K562 (cell line): ENCODE measurements around the gene MUCL3. TPM values are rescaled to one million over a fixed set of nuclear protein-coding genes. Genes with fewer than 3 reads are reported as not detected.

Experiments
- ATAC-seq: fragments of 200-7000 bp; cut with Tn5 transposase; 3 replicates; pipeline ENCODE4 v1.9.1; 2020; ENCODE audit warnings: moderate library complexity
- BruUV-seq: library from RNA; stranded (reverse); fragments of 400-500 nt; replicated peaks from 2 replicates; lab custom pipeline; 2021; lab: Mats Ljungman, UMichigan
- CTCF ChIA-PET: fragments of 300-600 bp; formaldehyde crosslinking; extraction: SDS; loops from one replicate; lab custom pipeline; 2021; ENCODE audit warnings: low intra/inter-chr PET ratio; lab: Yijun Ruan, JAX
- POLR2A ChIA-PET: fragments of 300-600, 350-650 bp; sonication (Branson Sonifier 250); formaldehyde crosslinking; extraction: SDS; loops from one replicate; lab custom pipeline; 2021; ENCODE audit warnings: antibody characterized with exemption, inconsistent platforms; lab: Yijun Ruan, JAX
- DNase-seq, 4 experiments: peaks; one replicate each; pipeline versions ENCODE4 v3.0.0 to v3.0.0-alpha.2; 2011 to 2018; ENCODE audit warnings: low spot score in 3 of 4, mixed read lengths in 3 of 4; ENCODE audit errors: extremely low read depth in 1 of 4
- FAIRE-seq: peaks from 2 replicates; lab custom pipeline; 2011; peaks lifted over from hg19 to GRCh38; lab: Jason Lieb, UNC
- H2AFZ ChIP-seq: 2 replicates; pipeline ENCODE4 v1.6.0; 2011; ENCODE audit warnings: low read depth, low read length, control low read depth, inconsistent platforms
- H3K27ac ChIP-seq: fragments of 200-600 bp; 3 replicates; pipeline ENCODE4 v1.8.0; 2011; ENCODE audit warnings: low read depth, mild to moderate bottlenecking, control low read depth, inconsistent platforms, low read length, moderate library complexity, mixed read lengths; ENCODE audit errors: extremely low read depth
- H3K27me3 ChIP-seq, 2 experiments: fragments of 300-600 bp in 1 of 2; 2 replicates in 1 of 2; 3 replicates in 1 of 2; pipeline versions ENCODE4 v1.6.0 to v1.8.0; 2011; ENCODE audit warnings: inconsistent platforms in 2 of 2, low read length in 2 of 2, mild to moderate bottlenecking in 1 of 2, mixed read lengths in 1 of 2, moderate library complexity in 1 of 2; ENCODE audit not compliant: control insufficient read depth in 2 of 2, insufficient read depth in 2 of 2
- H3K36me3 ChIP-seq: fragments of 300-600 bp; 3 replicates; pipeline ENCODE4 v1.8.0; 2011; ENCODE audit warnings: mild to moderate bottlenecking, low read length, inconsistent platforms; ENCODE audit not compliant: control insufficient read depth, insufficient read depth
- H3K4me1 ChIP-seq, 2 experiments: fragments of 200-600 bp in 1 of 2; replicated peaks in 1 of 2; 2 replicates in 1 of 2; 3 replicates in 1 of 2; pipeline versions ENCODE4 v1.5.1 to v1.8.0; 2011; ENCODE audit warnings: inconsistent platforms in 2 of 2, low read length in 2 of 2, mild to moderate bottlenecking in 1 of 2, mixed read lengths in 1 of 2, moderate library complexity in 1 of 2; ENCODE audit not compliant: control insufficient read depth in 2 of 2, insufficient read depth in 2 of 2
- H3K4me2 ChIP-seq: 2 replicates; pipeline ENCODE4 v1.6.1; 2011; ENCODE audit warnings: low read length, control low read depth, inconsistent platforms, mixed read lengths; ENCODE audit not compliant: insufficient read depth
- H3K4me3 ChIP-seq: fragments of 200-600 bp; sonication (generic), shearing (Covaris generic); 2 replicates; pipeline ENCODE4 v1.5.1; 2016; ENCODE audit warnings: control low read depth, inconsistent platforms
- H3K79me2 ChIP-seq: fragments of 200-600 bp; 3 replicates; pipeline ENCODE4 v1.8.0; 2011; ENCODE audit warnings: low read length, inconsistent platforms; ENCODE audit not compliant: control insufficient read depth, insufficient read depth
- H3K9ac ChIP-seq, 2 experiments: 2 replicates each; pipeline versions ENCODE4 v1.6.0 to v1.6.1; 2011; ENCODE audit warnings: low read depth in 2 of 2, low read length in 2 of 2, control low read depth in 1 of 2, inconsistent platforms in 1 of 2, mild to moderate bottlenecking in 1 of 2, mixed read lengths in 1 of 2; ENCODE audit not compliant: insufficient read depth in 1 of 2
- H3K9me1 ChIP-seq: one replicate; pipeline ENCODE4 v1.6.0; 2011; ENCODE audit warnings: inconsistent platforms, mild to moderate bottlenecking, low read length, moderate library complexity; ENCODE audit not compliant: control insufficient read depth, insufficient read depth
- H3K9me3 ChIP-seq: replicated peaks from 2 replicates; pipeline ENCODE4 v1.5.1; 2011; ENCODE audit warnings: low read depth, low read length, inconsistent platforms; ENCODE audit not compliant: control insufficient read depth, insufficient read depth
- H4K20me1 ChIP-seq: replicated peaks from 2 replicates; pipeline ENCODE4 v1.6.1; 2011; ENCODE audit warnings: low read length, inconsistent platforms, mixed read lengths; ENCODE audit not compliant: control insufficient read depth, insufficient read depth
- ASH1L ChIP-seq: fragments of 450-650 bp; IDR thresholded peaks from 2 replicates; pipeline ENCODE4 v1.6.1; 2018; ENCODE audit warnings: borderline replicate concordance, mild to moderate bottlenecking, low read depth; ENCODE audit not compliant: partially characterized antibody
- ATF3 ChIP-seq, 2 experiments: fragments of 450-650 bp in 1 of 2; sonication (generic) in 1 of 2; formaldehyde crosslinking in 1 of 2; IDR thresholded peaks in 1 of 2; conservative IDR thresholded peaks in 1 of 2; 2 replicates each; pipeline versions ENCODE4 v1.6.1 to v1.8.1; 2016 to 2023; ENCODE audit warnings: mild to moderate bottlenecking in 2 of 2, moderate library complexity in 2 of 2, inconsistent platforms in 1 of 2, missing genetic modification reagents in 1 of 2
- BCOR ChIP-seq: fragments of 450-650 bp; IDR thresholded peaks from 2 replicates; pipeline ENCODE4 v1.6.1; 2016
- CTBP1 ChIP-seq: fragments of 450-650 bp; IDR thresholded peaks from 2 replicates; pipeline ENCODE4 v1.6.1; 2016; ENCODE audit warnings: borderline replicate concordance
- CTCF ChIP-seq, 3 experiments: IDR thresholded peaks in 2 of 3; conservative IDR thresholded peaks in 1 of 3; 2 replicates each; pipeline ENCODE4 v1.5.1; 2011 to 2012; ENCODE audit warnings: low read length in 3 of 3, mild to moderate bottlenecking in 3 of 3, control low read depth in 2 of 3, improper control_type of control experiment in 1 of 3, inconsistent platforms in 1 of 3, low read depth in 1 of 3, mixed read lengths in 1 of 3, moderate library complexity in 1 of 3; ENCODE audit not compliant: insufficient read depth in 2 of 3
- CTCFL ChIP-seq: IDR thresholded peaks from 2 replicates; pipeline ENCODE4 v1.6.1; 2011; ENCODE audit warnings: borderline replicate concordance, low read depth, mild to moderate bottlenecking, moderate library complexity, low read length; ENCODE audit not compliant: insufficient read depth, poor library complexity, severe bottlenecking
- EP300 ChIP-seq: IDR thresholded peaks from 2 replicates; pipeline ENCODE4 v1.6.1; 2012; ENCODE audit warnings: low read length, improper control_type of control experiment
- KLF1 ChIP-seq: fragments of 450-650 bp; IDR thresholded peaks from 2 replicates; pipeline ENCODE4 v1.6.1; 2016; ENCODE audit warnings: missing genetic modification characterization, missing compliant biosample characterization
- RCOR1 ChIP-seq, 2 experiments: IDR thresholded peaks; 2 replicates each; pipeline ENCODE4 v1.6.1; 2012; ENCODE audit warnings: low read depth in 2 of 2, low read length in 2 of 2, borderline replicate concordance in 1 of 2, improper control_type of control experiment in 1 of 2
- SPI1 ChIP-seq: IDR thresholded peaks from 2 replicates; pipeline ENCODE4 v1.6.1; 2011; ENCODE audit warnings: low read depth, low read length, control low read depth, borderline replicate concordance
- TARDBP ChIP-seq: fragments of 450-650 bp; IDR thresholded peaks from 2 replicates; pipeline ENCODE4 v1.6.1; 2016
- TEAD1 ChIP-seq, 2 experiments: fragments of 450-650 bp in 1 of 2; sonication (generic) in 1 of 2; formaldehyde crosslinking; IDR thresholded peaks; 2 replicates each; pipeline versions ENCODE4 v1.4.0 to v1.8.0; 2020 to 2022; ENCODE audit warnings: mild to moderate bottlenecking in 2 of 2, missing genetic modification reagents in 1 of 2
- TFAP4 ChIP-seq: sonication (generic); formaldehyde crosslinking; IDR thresholded peaks from 2 replicates; pipeline ENCODE4 v1.8.0; 2022; ENCODE audit warnings: missing genetic modification reagents, mild to moderate bottlenecking, moderate library complexity, borderline replicate concordance
- ZNF134 ChIP-seq: fragments of 250-450 bp; sonication (Bioruptor Pico); conservative IDR thresholded peaks from 2 replicates; pipeline ENCODE4 v1.4.0; 2020
- WGBS: fragments of 100-300 bp; shearing (Covaris generic); methylation state at CpG from one replicate; pipeline ENCODE4 v1.1.6; 2016; ENCODE audit warnings: low coverage, mixed read lengths; ENCODE audit not compliant: insufficient coverage; ENCODE audit errors: missing lambda C conversion rate; 5-methylcytosine and 5-hydroxymethylcytosine counted together
- in situ Hi-C: fragments of 300-500 bp; cut with MboI; formaldehyde crosslinking; loops from 4 replicates; pipeline ENCODE4 v1.15.0; 2018; ENCODE audit warnings: inconsistent platforms, mixed read lengths
- intact Hi-C: fragments of 100-400 bp; cut with micrococcal nuclease; formaldehyde crosslinking; loops from 2 replicates; pipeline ENCODE4 v1.14.2; 2022
- polyA plus RNA-seq, 8 experiments: library from polyadenylated mRNA; depleted of rRNA in 4 of 8; stranded (reverse) in 5 of 8; unstranded in 3 of 8; fragments of >200 nt; fragmentation: Nextera tagmentation in 2 of 8; fragmentation: Illumina TruSeq in 1 of 8; extraction: Ambion mirVana in 2 of 8; extraction: Trizol in 1 of 8; gene quantifications; 2 replicates each; pipeline versions ENCODE4 v1.2.1 to v1.2.3, GENCODE V29; 2011 to 2014; ENCODE audit warnings: inconsistent platforms in 1 of 8, missing spikeins in 1 of 8
- total RNA-seq, 7 experiments: library from RNA; depleted of rRNA in 6 of 7; stranded (reverse); fragments of >200 nt in 6 of 7; fragmentation: Illumina TruSeq in 2 of 7; extraction: Trizol in 2 of 7; gene quantifications; 2 replicates each; pipeline versions ENCODE4 v1.2.1 to v1.2.3, GENCODE V29; 2011 to 2021; ENCODE audit warnings: low replicate concordance in 1 of 7

The MUCL3 gene
- total and polyA plus RNA-seq, 9 of the 15 experiments (the other 6 are each of a cell fraction or from before 2014, with no cell fraction given): 0.07 TPM; not detected in 8

GRCh38 chr6:30942338-30943060, 1.7 kb downstream of the MUCL3 start:
- no peaks in the 10 kb centered on the region for H3K9me3 ChIP-seq
- ChIA-PET POLR2A (interaction anchor here (0.6 to 0.9 kb wide), 4 partner anchors 9 to 454 kb away, joined by 3 read pairs; partner anchors contain the start of gene VARS2), CTCF (interaction anchor here (0.6 to 1.1 kb wide), 4 partner anchors 32 to 140 kb away, joined by 3 to 4 read pairs (median 3); no protein-coding TSS in a partner anchor)
- no peaks in the 10 kb centered on the region for H3K36me3 ChIP-seq
- ATAC-seq: peak; percentile 94
- intact Hi-C loops (loop anchor here (5.0 kb wide), 1 partner anchor 100 kb away; no protein-coding TSS in a partner anchor), in situ Hi-C loops (no loop called here)
- BruUV-seq: no TSS peak
- FAIRE-seq: peak; percentile 75
- H3K27me3 ChIP-seq: peaks cover 37 to 80% of the 10 kb centered on the region in 2 experiments
- H3K27ac ChIP-seq: no peak overlapping the region
- H2AFZ ChIP-seq: no peak overlapping the region
- 4% methylated on average over 15 of the region's 15 CpGs for WGBS
- H3K9ac ChIP-seq: no peak overlapping the region
- H3K4me3 ChIP-seq: no peak overlapping the region
- no peaks in the 10 kb centered on the region for H3K9me1 ChIP-seq
- H3K79me2 ChIP-seq: no peaks in the 10 kb centered on the region
- H4K20me1 ChIP-seq: peaks cover 12% of the 10 kb centered on the region; the same call in 1 of the 2 replicates
- H3K4me1 ChIP-seq: peaks cover 8 to 11% of the 10 kb centered on the region in 2 experiments
- DNase-seq: peak; percentile 83 to 91 (median 84)
- no peak overlapping the region for H3K4me2 ChIP-seq
- TF ChIP-seq ASH1L: no peak
- TF ChIP-seq ZNF134 (CRISPR knock-in tag): no peak
- TF ChIP-seq RCOR1 (IDR thresholded peaks at IDR 0.05; ENCODE audit: borderline replicate concordance in 1 of 2, low read depth in 2 of 2, low read length in 2 of 2): peak; percentile 98 to 100
- TF ChIP-seq CTCFL: peak; percentile 57
- no peak for TF ChIP-seq SPI1
- peak; percentile 57 to 63 (median 61) for TF ChIP-seq CTCF (IDR thresholded peaks at IDR 0.05 in 2 of 3, conservative IDR thresholded peaks at IDR 0.05 in 1 of 3; ENCODE audit: insufficient read depth in 2 of 3, low read depth in 1 of 3, low read length in 3 of 3)
- peak; percentile 31; the same call in 1 of the 2 replicates for TF ChIP-seq BCOR
- peak; percentile 93 for TF ChIP-seq CTBP1
- TF ChIP-seq ATF3 (IDR thresholded peaks at IDR 0.05): peak; percentile 22; the same call in 1 of the 2 replicates
- no peak for TF ChIP-seq ATF3 (CRISPR knock-in tag; conservative IDR thresholded peaks at IDR 0.05)
- peak; percentile 56; the same call in 1 of the 2 replicates for TF ChIP-seq TFAP4 (CRISPR knock-in tag)
- TF ChIP-seq TARDBP: 0 out of 2 replicates have a peak, but pooled peaks have one; percentile 33
- peak; percentile 89 to 98 for TF ChIP-seq TEAD1 (CRISPR knock-in tag; IDR thresholded peaks at IDR 0.05)
- 0 out of 2 replicates have a peak, but pooled peaks have one; percentile 6 for TF ChIP-seq EP300
- TF ChIP-seq KLF1 (tag): peak; percentile 17; the same call in 1 of the 2 replicates
